ENCODE results near the gene RNF14. TPM values are rescaled to one million over a fixed set of nuclear protein-coding genes. Genes with fewer than 3 reads are reported as not detected.

RNF14 gene
- total RNA-seq, 1 experiment from 2014 or later: 20.5 TPM

DNA sequence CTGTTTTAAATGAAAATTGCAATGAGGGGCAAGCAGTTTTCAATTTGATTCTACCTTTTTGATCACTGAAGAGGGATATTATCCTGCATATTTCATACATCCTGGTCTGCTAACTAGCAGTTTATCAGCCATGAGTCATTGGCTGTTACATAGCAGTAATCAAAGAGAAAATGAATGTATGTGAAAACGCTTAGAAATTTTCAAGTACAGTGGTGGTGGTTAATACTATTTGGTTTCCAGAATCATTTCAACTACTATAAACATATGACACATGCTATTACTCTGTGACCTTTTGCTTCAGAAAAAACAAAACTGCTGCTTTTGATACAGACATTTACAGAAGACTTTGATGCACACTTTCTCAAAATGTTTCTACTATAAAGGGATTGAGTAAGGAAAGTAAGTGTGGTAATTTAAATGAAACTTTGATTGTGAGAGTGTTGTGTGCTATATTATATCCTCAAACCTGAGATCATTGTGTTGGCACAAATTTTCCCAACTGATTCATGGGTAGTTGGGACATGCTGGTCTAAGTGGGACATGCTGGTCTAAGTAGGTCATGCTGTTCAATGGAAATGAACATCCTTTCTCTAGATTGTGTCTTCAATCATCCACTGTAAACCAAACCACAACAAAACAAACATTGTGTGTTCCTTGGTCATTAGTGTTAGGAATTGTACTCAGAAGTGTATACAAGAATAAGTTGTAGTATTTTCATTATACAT is 5.1 kb downstream of the RNF14 start (continued):
- no peak for TF ChIP-seq TP53 (CRISPR knock-in tag; IDR thresholded peaks at IDR 0.05)
- no peak for TF ChIP-seq ZNF671 (CRISPR knock-in tag; IDR thresholded peaks at IDR 0.05)
- no peak for TF ChIP-seq HMGA2 (CRISPR knock-in tag; IDR thresholded peaks at IDR 0.05)
- TF ChIP-seq ETV6 (CRISPR knock-in tag; IDR thresholded peaks at IDR 0.05): no peak
- no peak for TF ChIP-seq CREB1 (CRISPR knock-in tag; IDR thresholded peaks at IDR 0.05)
- TF ChIP-seq, protein P1, sequence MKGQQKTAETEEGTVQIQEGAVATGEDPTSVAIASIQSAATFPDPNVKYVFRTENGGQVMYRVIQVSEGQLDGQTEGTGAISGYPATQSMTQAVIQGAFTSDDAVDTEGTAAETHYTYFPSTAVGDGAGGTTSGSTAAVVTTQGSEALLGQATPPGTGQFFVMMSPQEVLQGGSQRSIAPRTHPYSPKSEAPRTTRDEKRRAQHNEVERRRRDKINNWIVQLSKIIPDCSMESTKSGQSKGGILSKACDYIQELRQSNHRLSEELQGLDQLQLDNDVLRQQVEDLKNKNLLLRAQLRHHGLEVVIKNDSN (CRISPR knock-in tag; IDR thresholded peaks at IDR 0.05): no peak
- no peak for TF ChIP-seq SMAD3 (CRISPR knock-in tag; IDR thresholded peaks at IDR 0.05; ENCODE audit: borderline replicate concordance)

DNA sequence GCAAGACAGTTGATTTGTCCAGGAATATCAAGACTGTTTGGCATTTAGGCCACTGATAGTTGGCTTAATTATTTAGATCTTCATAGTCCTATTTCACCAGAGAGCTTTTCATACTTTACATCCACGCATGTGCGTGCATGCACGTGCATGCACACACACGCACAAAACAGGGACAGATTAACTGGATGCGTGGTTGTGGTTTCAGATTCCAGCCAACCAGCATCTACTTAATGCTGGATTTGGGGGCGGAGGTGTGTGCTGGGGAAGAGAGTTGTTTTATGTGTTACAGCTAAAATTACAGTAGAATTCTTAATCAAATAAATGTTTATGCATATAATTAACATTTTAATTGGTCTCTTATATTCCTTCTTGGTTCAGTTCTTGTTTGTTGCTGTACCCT is 7.3 kb downstream of the RNF14 start:
- no peaks in the 10 kb centered on the region for H3K9me3 Mint-ChIP-seq
- H3K36me3 Mint-ChIP-seq: peaks cover 54% of the 10 kb centered on the region
- CTCF ChIA-PET: interaction anchor here (0.6 to 2.1 kb wide), 5 partner anchors 15 to 679 kb away, joined by 3 to 13 read pairs (median 4); no protein-coding TSS in a partner anchor
- ATAC-seq (no peak), DNase-seq (ENCODE audit: low spot score) (no peak)
- H3K27ac Mint-ChIP-seq: no peak overlapping the region
- H3K4me3 Mint-ChIP-seq: no peak overlapping the region
- no peaks in the 10 kb centered on the region for H3K27me3 Mint-ChIP-seq (ENCODE audit: low read depth)
- no peaks in the 10 kb centered on the region; the same call in 1 of the 2 replicates for H3K4me1 Mint-ChIP-seq
- POLR2A ChIA-PET: no interaction called here
- no peak for TF ChIP-seq TEAD1 (CRISPR knock-in tag; IDR thresholded peaks at IDR 0.05)
- TF ChIP-seq ZNF396 (CRISPR knock-in tag; IDR thresholded peaks at IDR 0.05; ENCODE audit: borderline replicate concordance): no peak
- TF ChIP-seq, protein P2, sequence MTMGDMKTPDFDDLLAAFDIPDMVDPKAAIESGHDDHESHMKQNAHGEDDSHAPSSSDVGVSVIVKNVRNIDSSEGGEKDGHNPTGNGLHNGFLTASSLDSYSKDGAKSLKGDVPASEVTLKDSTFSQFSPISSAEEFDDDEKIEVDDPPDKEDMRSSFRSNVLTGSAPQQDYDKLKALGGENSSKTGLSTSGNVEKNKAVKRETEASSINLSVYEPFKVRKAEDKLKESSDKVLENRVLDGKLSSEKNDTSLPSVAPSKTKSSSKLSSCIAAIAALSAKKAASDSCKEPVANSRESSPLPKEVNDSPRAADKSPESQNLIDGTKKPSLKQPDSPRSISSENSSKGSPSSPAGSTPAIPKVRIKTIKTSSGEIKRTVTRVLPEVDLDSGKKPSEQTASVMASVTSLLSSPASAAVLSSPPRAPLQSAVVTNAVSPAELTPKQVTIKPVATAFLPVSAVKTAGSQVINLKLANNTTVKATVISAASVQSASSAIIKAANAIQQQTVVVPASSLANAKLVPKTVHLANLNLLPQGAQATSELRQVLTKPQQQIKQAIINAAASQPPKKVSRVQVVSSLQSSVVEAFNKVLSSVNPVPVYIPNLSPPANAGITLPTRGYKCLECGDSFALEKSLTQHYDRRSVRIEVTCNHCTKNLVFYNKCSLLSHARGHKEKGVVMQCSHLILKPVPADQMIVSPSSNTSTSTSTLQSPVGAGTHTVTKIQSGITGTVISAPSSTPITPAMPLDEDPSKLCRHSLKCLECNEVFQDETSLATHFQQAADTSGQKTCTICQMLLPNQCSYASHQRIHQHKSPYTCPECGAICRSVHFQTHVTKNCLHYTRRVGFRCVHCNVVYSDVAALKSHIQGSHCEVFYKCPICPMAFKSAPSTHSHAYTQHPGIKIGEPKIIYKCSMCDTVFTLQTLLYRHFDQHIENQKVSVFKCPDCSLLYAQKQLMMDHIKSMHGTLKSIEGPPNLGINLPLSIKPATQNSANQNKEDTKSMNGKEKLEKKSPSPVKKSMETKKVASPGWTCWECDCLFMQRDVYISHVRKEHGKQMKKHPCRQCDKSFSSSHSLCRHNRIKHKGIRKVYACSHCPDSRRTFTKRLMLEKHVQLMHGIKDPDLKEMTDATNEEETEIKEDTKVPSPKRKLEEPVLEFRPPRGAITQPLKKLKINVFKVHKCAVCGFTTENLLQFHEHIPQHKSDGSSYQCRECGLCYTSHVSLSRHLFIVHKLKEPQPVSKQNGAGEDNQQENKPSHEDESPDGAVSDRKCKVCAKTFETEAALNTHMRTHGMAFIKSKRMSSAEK (CRISPR knock-in tag; IDR thresholded peaks at IDR 0.05; ENCODE audit: borderline replicate concordance): no peak
- TF ChIP-seq FOXP1 (CRISPR knock-in tag; IDR thresholded peaks at IDR 0.05; ENCODE audit: borderline replicate concordance): no peak
- TF ChIP-seq, protein P3, sequence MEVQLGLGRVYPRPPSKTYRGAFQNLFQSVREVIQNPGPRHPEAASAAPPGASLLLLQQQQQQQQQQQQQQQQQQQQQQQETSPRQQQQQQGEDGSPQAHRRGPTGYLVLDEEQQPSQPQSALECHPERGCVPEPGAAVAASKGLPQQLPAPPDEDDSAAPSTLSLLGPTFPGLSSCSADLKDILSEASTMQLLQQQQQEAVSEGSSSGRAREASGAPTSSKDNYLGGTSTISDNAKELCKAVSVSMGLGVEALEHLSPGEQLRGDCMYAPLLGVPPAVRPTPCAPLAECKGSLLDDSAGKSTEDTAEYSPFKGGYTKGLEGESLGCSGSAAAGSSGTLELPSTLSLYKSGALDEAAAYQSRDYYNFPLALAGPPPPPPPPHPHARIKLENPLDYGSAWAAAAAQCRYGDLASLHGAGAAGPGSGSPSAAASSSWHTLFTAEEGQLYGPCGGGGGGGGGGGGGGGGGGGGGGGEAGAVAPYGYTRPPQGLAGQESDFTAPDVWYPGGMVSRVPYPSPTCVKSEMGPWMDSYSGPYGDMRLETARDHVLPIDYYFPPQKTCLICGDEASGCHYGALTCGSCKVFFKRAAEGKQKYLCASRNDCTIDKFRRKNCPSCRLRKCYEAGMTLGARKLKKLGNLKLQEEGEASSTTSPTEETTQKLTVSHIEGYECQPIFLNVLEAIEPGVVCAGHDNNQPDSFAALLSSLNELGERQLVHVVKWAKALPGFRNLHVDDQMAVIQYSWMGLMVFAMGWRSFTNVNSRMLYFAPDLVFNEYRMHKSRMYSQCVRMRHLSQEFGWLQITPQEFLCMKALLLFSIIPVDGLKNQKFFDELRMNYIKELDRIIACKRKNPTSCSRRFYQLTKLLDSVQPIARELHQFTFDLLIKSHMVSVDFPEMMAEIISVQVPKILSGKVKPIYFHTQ (CRISPR knock-in tag; IDR thresholded peaks at IDR 0.05): no peak
- no peak for TF ChIP-seq ELF4 (CRISPR knock-in tag; IDR thresholded peaks at IDR 0.05; ENCODE audit: low read depth)
- TF ChIP-seq, protein P4, sequence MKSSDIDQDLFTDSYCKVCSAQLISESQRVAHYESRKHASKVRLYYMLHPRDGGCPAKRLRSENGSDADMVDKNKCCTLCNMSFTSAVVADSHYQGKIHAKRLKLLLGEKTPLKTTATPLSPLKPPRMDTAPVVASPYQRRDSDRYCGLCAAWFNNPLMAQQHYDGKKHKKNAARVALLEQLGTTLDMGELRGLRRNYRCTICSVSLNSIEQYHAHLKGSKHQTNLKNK (CRISPR knock-in tag; IDR thresholded peaks at IDR 0.05): no peak
- TF ChIP-seq SOX15 (CRISPR knock-in tag; IDR thresholded peaks at IDR 0.05): no peak
- TF ChIP-seq, protein P5, sequence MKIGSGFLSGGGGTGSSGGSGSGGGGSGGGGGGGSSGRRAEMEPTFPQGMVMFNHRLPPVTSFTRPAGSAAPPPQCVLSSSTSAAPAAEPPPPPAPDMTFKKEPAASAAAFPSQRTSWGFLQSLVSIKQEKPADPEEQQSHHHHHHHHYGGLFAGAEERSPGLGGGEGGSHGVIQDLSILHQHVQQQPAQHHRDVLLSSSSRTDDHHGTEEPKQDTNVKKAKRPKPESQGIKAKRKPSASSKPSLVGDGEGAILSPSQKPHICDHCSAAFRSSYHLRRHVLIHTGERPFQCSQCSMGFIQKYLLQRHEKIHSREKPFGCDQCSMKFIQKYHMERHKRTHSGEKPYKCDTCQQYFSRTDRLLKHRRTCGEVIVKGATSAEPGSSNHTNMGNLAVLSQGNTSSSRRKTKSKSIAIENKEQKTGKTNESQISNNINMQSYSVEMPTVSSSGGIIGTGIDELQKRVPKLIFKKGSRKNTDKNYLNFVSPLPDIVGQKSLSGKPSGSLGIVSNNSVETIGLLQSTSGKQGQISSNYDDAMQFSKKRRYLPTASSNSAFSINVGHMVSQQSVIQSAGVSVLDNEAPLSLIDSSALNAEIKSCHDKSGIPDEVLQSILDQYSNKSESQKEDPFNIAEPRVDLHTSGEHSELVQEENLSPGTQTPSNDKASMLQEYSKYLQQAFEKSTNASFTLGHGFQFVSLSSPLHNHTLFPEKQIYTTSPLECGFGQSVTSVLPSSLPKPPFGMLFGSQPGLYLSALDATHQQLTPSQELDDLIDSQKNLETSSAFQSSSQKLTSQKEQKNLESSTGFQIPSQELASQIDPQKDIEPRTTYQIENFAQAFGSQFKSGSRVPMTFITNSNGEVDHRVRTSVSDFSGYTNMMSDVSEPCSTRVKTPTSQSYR (CRISPR knock-in tag; IDR thresholded peaks at IDR 0.05): no peak
- TF ChIP-seq GRHL2 (CRISPR knock-in tag; IDR thresholded peaks at IDR 0.05; ENCODE audit: insufficient replicate concordance, severe bottlenecking): no peak
- TF ChIP-seq, protein P6, sequence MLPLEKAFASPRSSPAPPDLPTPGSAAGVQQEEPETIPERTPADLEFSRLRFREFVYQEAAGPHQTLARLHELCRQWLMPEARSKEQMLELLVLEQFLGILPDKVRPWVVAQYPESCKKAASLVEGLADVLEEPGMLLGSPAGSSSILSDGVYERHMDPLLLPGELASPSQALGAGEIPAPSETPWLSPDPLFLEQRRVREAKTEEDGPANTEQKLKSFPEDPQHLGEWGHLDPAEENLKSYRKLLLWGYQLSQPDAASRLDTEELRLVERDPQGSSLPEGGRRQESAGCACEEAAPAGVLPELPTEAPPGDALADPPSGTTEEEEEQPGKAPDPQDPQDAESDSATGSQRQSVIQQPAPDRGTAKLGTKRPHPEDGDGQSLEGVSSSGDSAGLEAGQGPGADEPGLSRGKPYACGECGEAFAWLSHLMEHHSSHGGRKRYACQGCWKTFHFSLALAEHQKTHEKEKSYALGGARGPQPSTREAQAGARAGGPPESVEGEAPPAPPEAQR (CRISPR knock-in tag; IDR thresholded peaks at IDR 0.05): no peak
- TF ChIP-seq, protein P7, sequence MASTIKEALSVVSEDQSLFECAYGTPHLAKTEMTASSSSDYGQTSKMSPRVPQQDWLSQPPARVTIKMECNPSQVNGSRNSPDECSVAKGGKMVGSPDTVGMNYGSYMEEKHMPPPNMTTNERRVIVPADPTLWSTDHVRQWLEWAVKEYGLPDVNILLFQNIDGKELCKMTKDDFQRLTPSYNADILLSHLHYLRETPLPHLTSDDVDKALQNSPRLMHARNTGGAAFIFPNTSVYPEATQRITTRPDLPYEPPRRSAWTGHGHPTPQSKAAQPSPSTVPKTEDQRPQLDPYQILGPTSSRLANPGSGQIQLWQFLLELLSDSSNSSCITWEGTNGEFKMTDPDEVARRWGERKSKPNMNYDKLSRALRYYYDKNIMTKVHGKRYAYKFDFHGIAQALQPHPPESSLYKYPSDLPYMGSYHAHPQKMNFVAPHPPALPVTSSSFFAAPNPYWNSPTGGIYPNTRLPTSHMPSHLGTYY (CRISPR knock-in tag; IDR thresholded peaks at IDR 0.05): no peak
- TF ChIP-seq OVOL2 (CRISPR knock-in tag; IDR thresholded peaks at IDR 0.05; ENCODE audit: borderline replicate concordance): no peak
- no peak for TF ChIP-seq NFYB (CRISPR knock-in tag; conservative IDR thresholded peaks at IDR 0.05; ENCODE audit: low read depth)
- no peak for TF ChIP-seq CREB1 (CRISPR knock-in tag; IDR thresholded peaks at IDR 0.05)
- TF ChIP-seq SMAD3 (CRISPR knock-in tag; IDR thresholded peaks at IDR 0.05; ENCODE audit: borderline replicate concordance): no peak
